ENCODE results near the gene PBX4.
A peak's percentile ranks its signal among the peaks of the same experiment; 100 is the strongest.
"Not testable (repeated sequence)": the region's sequence is repeated elsewhere in the genome, so short reads cannot be mapped to it uniquely, and the experiment has no call there.

The PBX4 gene

GRCh38 chr19:19618219-19619051 lies at the start of gene PBX4:
TSS of gene PBX4 (minus strand) at chr19:19618687. CDS start at chr19:19618629, 58 bp downstream.
- DNase-seq (ENCODE audit: low spot score): peak; percentile 99

- not testable (repeated sequence) for DNase-seq (ENCODE audit: low spot score)
Measured at GRCh38 chr19:19665420-19665948, 47.0 kb upstream of the PBX4 start.

GRCh38 chr19:19663256-19664120 lies 45.0 kb upstream of the PBX4 start, which contains the start of gene ATP13A1:
TSS of gene ATP13A1 (minus strand) at chr19:19663676. CDS start at chr19:19663666, 10 bp downstream.
- DNase-seq (ENCODE audit: low spot score): peak; percentile 97

GRCh38 chr19:19662871-19663255 lies 44.4 kb upstream of the PBX4 start:
- no peak for DNase-seq (ENCODE audit: low spot score)

GRCh38 chr19:19662344-19662743 lies 43.9 kb upstream of the PBX4 start:
- DNase-seq (ENCODE audit: low spot score): no peak

- peak; percentile 23 for DNase-seq (ENCODE audit: low spot score)
Measured at GRCh38 chr19:19661675-19662251, 43.3 kb upstream of the PBX4 start.

- DNase-seq (ENCODE audit: low spot score): no peak
Measured at GRCh38 chr19:19661141-19661674, 42.7 kb upstream of the PBX4 start.

GRCh38 chr19:19659646-19660245 lies 41.3 kb upstream of the PBX4 start:
- DNase-seq (ENCODE audit: low spot score): no peak

GRCh38 chr19:19657397-19657783 lies 38.9 kb upstream of the PBX4 start:
- no peak for DNase-seq (ENCODE audit: low spot score)

GRCh38 chr19:19656451-19657396 lies 38.2 kb upstream of the PBX4 start:
- no peak for DNase-seq (ENCODE audit: low spot score)

- no peak for DNase-seq (ENCODE audit: low spot score)
Measured at GRCh38 chr19:19655641-19656343, 37.3 kb upstream of the PBX4 start.

GRCh38 chr19:19655051-19655594 lies 36.6 kb upstream of the PBX4 start:
- DNase-seq (ENCODE audit: low spot score): no peak

- no peak for DNase-seq (ENCODE audit: low spot score)
Measured at GRCh38 chr19:19654441-19654840, 36.0 kb upstream of the PBX4 start.

- no peak for DNase-seq (ENCODE audit: low spot score)
Measured at GRCh38 chr19:19653597-19654147, 35.2 kb upstream of the PBX4 start.

- no peak for DNase-seq (ENCODE audit: low spot score)
Measured at GRCh38 chr19:19652482-19653295, 34.2 kb upstream of the PBX4 start.

- DNase-seq (ENCODE audit: low spot score): no peak
Measured at GRCh38 chr19:19651076-19651475, 32.6 kb upstream of the PBX4 start.

- no peak for DNase-seq (ENCODE audit: low spot score)
Measured at GRCh38 chr19:19650331-19650730, 31.8 kb upstream of the PBX4 start.

GRCh38 chr19:19649580-19649995 lies 31.1 kb upstream of the PBX4 start:
- no peak for DNase-seq (ENCODE audit: low spot score)

Data from CD4-positive, alpha-beta T cell treated with Interleukin-6 at 100 ng/mL for 8 hours (primary cell).